ENCODE data around the gene SH3BP4.

The SH3BP4 gene

GRCh38 chr2:235087832-235088495, 136.1 kb downstream of the SH3BP4 start:
- no peak for DNase-seq (ENCODE audit: low read depth in 2 of 2)

- DNase-seq (ENCODE audit: low read depth in 2 of 2) = no peak
These were observed 136.7 kb downstream of the SH3BP4 start for GRCh38 chr2:235088496-235088921.

- DNase-seq (ENCODE audit: low read depth in 2 of 2) = no peak
These were observed 139.6 kb downstream of the SH3BP4 start for GRCh38 chr2:235091421-235091820.

GRCh38 chr2:235091983-235092382, 140.2 kb downstream of the SH3BP4 start:
- no peak for DNase-seq (ENCODE audit: low read depth in 2 of 2)

GRCh38 chr2:235092433-235093223, 140.8 kb downstream of the SH3BP4 start:
- no peak for DNase-seq (ENCODE audit: low read depth in 2 of 2)

- no peak for DNase-seq (ENCODE audit: low read depth in 2 of 2)
These were observed 142.6 kb downstream of the SH3BP4 start for GRCh38 chr2:235094457-235094856.

GRCh38 chr2:235095569-235095968, 143.8 kb downstream of the SH3BP4 start:
- DNase-seq (ENCODE audit: low read depth in 2 of 2) = no peak

- no peak for DNase-seq (ENCODE audit: low read depth in 2 of 2)
These were observed 144.6 kb downstream of the SH3BP4 start for GRCh38 chr2:235096447-235096846.

- no peak for DNase-seq (ENCODE audit: low read depth in 2 of 2)
These were observed 145.4 kb downstream of the SH3BP4 start for GRCh38 chr2:235097196-235097595.

- no peak for DNase-seq (ENCODE audit: low read depth in 2 of 2)
These were observed 146.5 kb downstream of the SH3BP4 start for GRCh38 chr2:235098269-235098668.

GRCh38 chr2:235098736-235099494, 147.1 kb downstream of the SH3BP4 start:
- DNase-seq (ENCODE audit: low read depth in 2 of 2) = no peak

- no peak for DNase-seq (ENCODE audit: low read depth in 2 of 2)
These were observed 151.1 kb downstream of the SH3BP4 start for GRCh38 chr2:235102896-235103295.
